ENCODE data around the gene CBX5. TPM values are rescaled to one million over a fixed set of nuclear protein-coding genes. Genes with fewer than 3 reads are reported as not detected.
A peak's percentile ranks its signal among the peaks of the same experiment; 100 is the strongest.
"Not testable (repeated sequence)": the region's sequence is repeated elsewhere in the genome, so short reads cannot be mapped to it uniquely, and the experiment has no call there.

The CBX5 gene
- total RNA-seq, 1 donor from 2014 or later, result 49.4 TPM

DNA sequence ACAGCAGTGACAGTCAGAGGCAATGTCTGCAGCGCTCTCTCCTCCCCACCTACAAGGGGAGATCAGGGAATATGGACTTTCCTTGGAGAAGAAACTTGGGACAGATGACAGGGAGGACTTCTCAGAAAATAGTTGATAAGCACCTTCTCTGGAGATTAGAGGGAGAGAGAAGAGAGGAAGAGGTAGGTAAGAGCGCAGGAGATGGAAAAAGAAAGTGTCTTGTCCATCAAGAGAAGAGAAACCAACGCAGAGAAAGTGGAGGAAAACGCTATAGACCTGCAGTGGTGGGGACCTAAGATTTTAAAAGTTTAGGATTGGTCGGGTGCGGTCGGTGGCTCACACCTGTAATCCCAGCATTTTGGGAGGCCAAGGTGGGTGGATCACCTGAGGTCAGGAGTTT lies 75.6 kb downstream of the CBX5 start:
- DNase-seq (ENCODE audit: extremely low read depth, low read depth, low spot score), result no peak

DNA sequence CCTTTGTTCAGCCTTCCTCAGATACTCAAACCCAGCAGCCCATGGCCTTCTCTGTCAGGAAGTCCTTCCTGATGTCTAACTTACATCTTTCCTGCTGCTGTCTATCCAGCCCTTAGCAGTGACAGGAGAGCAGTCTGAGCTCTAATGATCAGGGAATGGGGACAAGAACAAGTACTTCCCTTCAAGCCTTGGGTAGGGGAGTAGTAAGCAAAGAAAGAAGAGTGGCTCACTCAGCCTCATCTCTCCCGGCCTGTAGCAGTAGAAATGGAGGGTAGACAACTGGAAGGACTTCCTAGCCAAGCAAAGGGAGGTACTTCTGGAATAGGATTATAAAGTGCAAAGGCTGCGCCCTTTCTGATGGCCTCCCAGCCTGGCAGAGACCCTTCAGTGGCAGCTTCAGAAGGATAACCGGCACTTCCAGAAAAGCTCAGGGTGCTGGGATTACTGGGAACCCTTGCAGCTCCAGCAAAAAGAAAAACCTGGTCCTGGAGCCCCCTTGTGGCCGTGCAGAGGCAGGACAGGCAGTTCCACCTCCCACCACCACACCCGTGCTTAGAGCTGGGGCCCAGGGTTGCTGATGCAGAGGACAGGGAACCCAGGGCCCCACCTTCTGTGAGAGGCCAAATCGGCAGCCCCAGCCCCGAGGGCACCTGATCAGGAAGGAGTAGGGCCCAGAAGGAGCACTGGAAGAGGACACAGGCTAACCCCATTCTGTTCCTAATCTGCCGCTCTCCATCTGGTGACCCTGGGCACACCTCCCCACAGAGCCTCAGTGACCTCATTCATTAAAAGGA lies 78.7 kb downstream of the CBX5 start:
- DNase-seq (ENCODE audit: extremely low read depth, low read depth, low spot score), result no peak

DNA sequence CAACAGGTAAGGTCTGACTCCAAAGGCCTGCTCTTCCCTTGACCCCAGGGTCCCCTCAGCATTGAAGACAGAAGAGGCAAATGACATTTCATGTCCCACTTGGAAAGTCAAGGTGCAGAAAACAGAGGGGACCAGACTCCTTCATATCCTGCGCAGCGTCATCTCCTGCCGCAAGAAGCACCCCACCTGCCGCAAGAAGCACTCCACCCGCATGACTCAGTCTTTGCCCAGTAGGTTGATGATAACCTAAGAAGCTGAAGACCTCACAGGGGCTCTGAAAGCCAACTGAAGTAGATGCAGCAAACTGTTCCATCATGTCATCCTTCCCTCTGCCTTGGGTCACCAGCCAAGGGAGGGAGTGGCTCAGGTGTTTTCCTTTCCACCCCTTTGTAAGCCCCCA lies 79.5 kb downstream of the CBX5 start:
- no peak for DNase-seq (ENCODE audit: extremely low read depth, low read depth, low spot score)

DNA sequence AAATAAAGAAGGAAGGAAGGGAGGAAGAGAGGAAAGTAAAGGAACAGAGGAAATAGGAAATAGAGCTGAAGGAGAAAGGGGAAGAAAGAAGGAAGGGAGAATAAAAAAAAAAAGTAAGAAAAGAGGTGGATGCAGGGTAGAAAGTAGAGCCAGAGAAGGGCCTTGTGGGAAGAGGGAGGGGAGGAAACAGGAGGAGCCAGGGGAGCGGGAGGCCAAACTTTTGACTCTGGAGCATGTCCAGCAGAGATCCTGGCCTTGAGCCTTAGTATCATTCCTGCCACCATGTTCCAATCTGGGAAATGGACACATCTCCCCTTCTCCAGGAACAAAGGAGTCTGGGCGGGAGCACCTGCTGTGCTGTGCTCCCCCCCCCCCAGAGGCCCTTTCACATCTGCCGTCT lies 80.0 kb downstream of the CBX5 start:
- DNase-seq (ENCODE audit: extremely low read depth, low read depth, low spot score), result no peak

DNA sequence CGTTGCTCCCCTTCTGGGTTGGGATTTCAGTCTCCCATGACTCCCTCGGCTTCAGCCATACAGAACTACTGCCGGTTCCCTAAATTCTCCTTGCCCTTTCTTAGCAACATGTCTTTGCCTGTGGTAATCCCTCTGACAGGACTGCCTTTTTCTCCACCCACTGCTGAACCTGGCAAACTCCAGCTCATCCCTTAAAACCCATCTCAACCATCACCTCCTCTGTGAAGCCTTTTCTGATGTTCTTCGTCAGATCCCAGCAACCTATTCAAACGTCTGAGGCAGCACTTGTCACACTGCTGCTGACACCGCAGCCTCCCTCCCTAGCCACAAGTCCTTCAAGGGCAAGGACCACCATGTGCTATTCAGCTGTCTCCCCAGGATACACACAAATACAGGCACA lies 80.9 kb downstream of the CBX5 start:
- no peak for DNase-seq (ENCODE audit: extremely low read depth, low read depth, low spot score)

DNA sequence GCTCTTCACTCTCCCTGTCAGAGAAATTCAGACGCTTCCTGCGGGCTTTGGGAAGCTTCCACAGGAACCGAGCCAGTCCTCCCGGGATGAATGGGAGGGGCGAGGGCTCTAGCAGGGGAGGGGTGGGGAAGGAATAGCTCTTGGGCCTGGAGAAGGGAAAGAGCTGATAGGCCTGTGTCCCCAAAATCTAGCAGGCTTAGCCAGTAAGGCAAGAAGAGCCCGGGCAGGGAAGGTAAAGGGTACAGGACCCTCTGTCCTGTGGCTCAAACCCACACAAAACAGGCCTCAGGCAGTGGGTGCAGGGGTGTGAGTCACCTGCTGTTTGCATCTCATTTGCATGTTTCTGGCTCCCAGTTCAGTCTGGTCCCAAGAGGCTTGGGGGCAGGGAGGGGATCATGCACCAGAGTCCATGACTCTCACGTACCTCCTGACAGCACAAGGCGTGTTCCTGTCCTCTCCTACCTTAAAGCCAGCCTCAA lies 82.5 kb downstream of the CBX5 start:
- no peak for DNase-seq (ENCODE audit: extremely low read depth, low read depth, low spot score)

DNA sequence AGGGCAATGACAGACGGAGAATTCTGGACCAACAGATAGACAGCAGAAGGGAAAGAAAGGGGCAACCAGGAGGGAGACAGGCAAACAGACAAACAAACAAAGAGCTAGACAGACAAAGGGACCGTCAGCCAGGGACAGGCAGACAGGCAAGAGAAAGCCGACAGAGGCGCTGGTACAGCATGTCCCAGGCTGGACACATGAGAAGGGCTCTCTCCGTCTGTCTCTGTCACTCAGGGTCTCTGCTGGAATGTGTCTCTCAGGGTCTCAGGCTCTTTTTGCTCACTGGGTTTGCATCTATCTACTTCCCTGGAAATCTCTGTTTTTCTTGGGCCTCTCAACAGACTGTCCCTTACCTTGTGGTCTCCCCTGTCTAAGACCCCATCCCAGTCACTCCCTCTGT lies 82.9 kb downstream of the CBX5 start:
- DNase-seq (ENCODE audit: extremely low read depth, low read depth, low spot score), result no peak

DNA sequence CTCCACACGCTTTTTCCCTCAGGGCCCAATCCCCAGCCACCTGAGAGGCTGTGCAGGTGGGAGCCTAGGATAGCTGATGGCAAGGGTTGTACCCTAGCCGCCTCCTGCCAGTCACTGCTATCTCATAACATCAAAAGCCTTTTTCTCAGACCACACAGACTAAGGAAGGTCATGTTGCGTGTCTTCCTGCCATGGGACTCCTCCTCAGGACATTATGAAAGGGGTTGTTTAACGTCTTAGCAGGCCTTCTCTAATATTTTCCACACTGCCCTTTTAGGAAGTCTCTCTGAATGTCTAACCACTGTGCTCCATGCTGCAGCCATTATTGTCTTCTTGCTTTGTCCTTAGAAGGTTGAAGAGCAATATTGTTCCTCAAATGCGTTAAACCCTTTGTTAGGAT lies 83.5 kb downstream of the CBX5 start:
- no peak for DNase-seq (ENCODE audit: extremely low read depth, low read depth, low spot score)

DNA sequence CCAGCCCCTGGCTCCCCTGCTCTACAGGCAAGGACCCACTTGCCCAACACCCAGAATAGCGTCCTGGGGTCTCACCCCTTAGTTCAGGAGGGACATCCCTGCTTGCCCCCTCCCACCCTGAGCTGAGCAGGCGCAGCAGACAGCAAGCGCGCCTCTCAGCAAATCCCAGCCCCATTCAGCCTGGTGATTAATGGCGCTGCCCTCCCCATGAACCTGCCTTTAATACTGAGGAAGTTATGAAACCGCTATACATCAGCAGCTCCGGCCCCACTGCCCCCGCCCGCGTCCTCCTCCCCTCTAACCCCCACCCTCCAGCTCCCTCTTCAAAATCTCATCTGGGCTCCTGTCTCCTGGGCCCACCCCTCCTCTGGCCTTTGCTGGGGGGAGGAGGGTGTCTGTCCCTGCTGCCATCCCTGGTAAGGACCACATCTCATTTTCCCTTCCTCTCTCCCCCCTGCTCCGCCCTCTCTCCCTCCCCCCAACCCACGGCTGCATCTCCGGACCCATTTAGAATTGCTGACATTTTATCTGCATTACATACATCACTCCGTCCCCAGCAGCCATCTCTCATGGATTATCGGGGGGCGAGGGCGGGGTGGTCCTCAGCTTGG lies 84.1 kb downstream of the CBX5 start:
- DNase-seq (ENCODE audit: extremely low read depth, low read depth, low spot score), result no peak

DNA sequence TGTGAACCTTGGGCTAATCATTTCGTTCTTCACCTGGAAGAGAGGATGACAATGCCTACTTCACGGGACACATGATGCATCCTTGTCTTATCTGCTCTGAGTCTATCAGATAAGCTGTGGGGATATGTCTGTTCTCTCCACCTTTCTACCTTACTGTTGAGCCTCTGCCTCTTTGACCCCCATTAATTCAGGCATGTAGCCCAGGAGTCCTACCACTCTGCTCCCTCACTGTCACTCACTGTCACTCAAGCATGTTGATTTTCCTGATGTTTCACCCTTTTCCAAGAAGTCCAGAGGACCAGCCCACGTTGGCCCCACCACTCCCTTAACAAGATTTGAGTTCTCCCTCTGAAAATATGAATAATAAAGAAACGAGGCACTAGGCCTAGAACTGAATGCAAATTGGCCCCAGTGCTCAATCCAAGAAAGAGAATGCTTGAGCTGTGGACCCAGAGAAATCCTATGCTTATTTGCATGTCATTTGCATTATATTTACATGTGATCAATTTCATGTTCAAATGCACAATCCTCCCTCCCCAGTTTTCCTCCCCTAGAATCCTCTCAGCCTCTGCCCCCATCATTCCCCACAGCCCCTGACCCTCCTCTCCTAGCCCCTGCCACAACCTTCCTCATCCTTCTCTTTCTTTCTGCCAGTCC lies 84.7 kb downstream of the CBX5 start:
- DNase-seq (ENCODE audit: extremely low read depth, low read depth, low spot score), result no peak

DNA sequence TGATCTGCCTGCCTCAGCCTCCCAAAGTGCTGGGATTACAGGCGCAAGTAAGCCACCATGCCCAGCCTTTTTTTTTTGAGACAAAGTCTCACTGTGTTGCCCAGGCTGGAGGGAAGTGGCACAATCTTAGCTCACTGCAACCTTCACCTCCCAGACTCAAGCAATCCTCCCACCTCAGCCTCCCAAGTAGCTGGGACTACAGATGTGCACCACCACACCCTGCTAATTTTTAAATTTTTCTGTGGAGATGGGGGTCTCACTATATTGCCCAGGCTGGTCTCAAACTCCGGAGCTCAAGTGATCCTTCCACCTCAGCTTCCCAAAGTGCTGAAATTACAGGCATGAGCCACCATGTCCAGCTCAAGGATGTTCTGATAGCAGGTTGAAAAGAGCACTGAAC lies 85.3 kb downstream of the CBX5 start:
- not testable (repeated sequence) for DNase-seq (ENCODE audit: extremely low read depth, low read depth, low spot score)

DNA sequence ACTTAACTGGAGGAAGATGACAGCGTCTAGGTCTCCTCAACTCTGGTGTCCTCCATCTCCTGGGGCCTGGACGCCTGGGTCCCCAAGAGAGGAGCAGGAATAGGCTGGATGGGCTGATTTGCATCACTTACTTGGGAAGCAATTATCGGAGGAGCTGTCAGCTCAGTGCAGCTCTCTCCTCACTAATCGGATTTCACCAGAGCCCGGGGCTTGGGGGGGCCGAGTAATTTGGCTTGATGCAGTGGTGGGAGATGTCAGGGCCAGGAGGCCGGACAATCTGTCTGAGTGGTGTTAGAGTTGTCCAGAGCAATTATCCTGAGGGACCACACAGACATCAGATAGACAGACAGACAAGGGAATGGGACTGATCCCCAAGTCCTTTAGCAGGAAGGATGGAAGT lies 86.5 kb downstream of the CBX5 start:
- no peak for DNase-seq (ENCODE audit: extremely low read depth, low read depth, low spot score)

DNA sequence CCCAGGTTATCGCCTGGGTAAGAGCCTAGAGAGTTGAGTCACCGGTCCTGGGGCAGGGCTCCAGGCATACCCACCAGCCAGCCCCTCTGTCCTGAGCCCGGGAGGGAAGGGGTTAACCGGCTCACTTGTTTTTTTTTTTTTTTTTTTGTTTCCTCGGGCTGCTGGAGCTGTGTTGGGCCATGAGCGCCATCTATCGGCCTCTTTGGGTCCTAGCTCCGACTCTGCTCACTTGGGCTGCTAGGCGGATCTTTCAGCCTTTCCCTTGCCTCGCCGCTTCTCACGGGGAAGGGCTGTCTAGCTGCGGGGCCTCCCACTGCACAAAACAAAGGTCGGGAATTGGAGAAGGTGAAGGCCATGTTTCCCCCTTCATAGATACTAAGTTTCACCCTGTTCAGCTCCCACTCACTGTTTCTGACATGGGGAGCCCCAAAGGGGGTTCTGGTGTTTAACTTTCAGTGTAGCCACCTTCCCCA lies 88.3 kb downstream of the CBX5 start:
- DNase-seq (ENCODE audit: extremely low read depth, low read depth, low spot score), result peak; percentile 57

DNA sequence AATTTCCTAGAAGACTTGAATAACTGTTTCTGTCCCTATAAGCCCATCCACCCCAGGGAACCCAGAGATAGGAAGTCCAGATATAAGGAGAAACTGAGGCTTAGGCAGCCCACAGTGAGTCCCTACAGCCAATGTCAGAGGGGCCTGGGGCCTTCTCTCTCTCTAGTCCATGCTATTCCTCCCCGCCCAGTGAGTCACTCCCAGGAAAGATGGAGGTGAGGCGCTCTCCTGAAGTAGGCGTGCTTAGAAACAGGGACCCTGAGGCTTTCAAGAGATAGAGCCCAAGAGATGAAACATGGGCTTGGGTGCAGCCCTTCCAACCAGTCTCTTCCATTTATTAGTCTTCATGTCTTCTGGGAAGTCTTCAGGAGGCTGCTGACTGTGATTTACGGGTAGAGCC lies 88.8 kb downstream of the CBX5 start:
- DNase-seq (ENCODE audit: extremely low read depth, low read depth, low spot score), result no peak

DNA sequence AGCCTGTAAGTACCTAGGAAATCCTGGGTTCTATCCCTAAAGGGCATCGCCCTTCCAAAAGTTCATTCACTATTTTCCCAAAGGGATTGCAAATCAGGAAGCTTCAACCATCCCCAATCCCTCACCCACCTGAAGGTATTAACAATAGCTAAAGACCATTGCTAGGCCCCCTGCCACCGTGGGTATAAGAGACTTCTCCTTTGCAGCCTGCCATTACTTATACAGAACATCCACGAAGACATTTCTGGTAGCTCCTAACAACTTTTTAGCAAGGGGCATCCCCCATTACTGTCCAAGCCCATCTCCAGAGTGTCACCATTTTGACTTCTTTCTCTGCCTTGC lies 90.8 kb downstream of the CBX5 start:
- DNase-seq (ENCODE audit: extremely low read depth, low read depth, low spot score), result no peak

DNA sequence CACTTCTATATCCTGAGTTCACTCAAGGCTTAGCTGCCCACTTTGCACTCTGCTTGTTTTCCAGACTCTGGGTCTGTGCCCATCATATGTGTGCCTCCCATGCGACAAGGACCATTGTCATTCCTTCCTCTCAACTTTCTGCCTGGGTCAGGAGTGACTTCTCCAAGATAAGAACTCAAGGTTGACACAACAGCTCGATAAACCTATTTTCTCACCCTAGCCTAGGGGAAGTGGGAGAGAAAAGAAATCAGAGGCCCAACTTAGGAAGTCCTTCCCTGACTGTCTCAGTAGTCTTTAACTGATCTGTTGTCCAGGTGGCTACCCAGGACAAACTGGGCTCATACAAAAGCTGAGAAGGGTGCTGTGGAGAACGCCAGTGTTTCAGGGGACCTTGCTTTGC lies 92.8 kb downstream of the CBX5 start:
- DNase-seq (ENCODE audit: extremely low read depth, low read depth, low spot score), result no peak

DNA sequence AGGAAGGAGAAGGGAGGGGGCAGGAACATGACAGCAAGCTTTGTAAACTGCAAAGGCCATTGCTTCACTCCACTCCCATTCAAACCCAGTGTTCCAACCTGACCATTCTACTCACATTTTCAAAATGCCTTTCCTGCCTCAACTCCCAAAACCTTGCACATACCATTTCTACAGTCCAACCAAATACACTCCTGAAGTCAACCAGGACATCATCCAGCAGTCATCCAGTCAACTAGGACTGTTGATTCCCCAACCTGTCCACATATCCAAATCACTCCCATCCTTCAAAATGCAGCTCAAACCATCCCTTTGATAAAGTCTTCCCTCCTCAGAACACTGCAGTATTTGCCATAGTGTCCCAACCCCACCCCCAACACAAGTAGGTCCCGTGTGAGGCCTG lies 94.0 kb downstream of the CBX5 start:
- no peak for DNase-seq (ENCODE audit: extremely low read depth, low read depth, low spot score)

DNA sequence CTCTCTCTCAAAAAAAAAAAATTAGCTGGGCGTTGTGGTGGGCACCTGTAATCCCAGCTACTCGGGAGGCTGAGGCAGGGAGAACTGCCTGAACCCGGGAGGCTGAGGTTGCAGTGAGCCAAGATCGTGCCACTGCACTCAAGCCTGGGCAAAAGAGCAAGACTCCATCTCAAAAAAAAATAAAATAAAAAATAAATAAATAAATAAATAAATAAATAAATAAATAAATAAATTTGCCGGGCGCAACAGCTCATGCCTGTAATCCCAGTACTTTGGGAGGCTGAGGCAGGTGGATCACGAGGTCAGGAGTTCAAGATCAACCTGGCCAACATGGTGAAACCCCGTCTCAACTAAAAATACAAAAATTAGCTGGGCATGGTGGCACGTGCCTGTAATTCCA lies 94.6 kb downstream of the CBX5 start:
- DNase-seq (ENCODE audit: extremely low read depth, low read depth, low spot score), result not testable (repeated sequence)

DNA sequence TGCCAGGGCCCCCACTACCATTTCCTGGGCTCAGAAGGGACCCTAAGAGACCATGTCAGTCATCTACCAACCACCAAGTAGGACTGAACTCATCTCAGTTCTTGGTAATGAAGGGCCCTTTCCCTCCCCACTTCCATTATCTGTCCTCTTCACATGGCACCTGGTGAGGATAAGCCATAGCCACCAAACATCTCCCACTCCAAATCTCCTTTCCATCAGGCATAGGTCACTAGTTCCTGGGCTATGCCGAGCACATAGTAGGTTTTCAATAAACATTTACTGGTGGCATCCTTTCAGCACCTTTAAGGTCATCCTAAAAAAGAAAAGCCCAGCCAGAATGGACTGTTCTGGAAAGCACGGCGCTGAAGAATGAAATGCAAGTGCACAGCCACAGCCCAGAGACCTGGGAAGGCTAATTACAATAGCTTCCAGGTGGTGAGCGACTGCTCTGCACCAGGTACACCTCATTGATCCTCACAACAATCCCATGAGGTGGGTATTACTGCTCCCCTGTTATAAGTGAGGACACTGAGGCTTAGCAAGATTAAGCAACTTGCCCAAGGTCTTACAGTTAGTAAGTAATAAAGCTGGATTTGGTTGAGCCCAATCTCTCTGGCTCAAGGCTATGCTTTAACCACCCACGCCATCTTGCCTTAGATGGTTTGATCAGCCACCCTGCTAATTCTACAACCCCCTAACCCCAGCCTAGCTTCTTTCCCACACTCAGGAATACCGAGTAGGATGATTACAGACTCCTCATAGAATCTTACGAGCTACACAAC lies 95.7 kb downstream of the CBX5 start:
- DNase-seq (ENCODE audit: extremely low read depth, low read depth, low spot score), result no peak

DNA sequence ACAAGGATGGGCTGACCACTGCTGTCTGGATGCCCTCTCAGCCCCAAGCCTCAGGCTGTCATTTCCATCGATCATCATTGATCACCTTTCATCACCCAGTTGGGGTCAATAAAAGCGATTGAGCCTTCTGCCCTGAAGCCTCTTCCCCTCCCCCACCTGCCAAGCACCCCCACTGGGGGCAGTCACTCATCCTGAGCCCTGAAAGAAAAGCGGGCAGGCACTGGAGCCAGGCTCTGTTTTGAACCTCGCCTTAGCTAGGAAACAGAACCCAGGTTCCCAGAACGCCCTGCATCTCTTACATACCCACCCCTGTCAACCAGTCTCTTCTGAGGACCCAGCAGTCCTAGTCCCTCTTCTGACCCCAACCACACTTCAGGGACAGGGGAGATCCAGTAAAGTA lies 96.9 kb downstream of the CBX5 start:
- no peak for DNase-seq (ENCODE audit: extremely low read depth, low read depth, low spot score)

DNA sequence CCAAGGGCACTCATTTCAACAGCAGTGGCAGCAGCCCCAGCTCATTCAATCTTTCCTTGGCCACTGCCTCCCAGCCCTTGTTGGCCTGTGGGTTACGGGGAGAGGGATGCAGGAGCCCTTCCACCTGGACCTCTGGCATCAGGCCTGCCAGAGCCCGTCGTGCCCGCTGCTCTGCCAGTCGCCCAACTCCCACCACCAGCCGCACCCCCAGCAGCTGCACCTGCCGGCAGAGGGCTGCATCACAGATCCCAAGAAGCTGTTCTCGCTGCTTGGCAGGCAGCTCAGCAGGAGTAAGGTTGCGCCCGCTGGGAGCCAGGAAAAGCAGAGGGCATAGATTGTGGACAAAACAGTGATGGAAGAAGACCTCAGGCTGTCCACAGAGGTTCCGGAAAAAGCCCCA lies 97.8 kb downstream of the CBX5 start:
- DNase-seq (ENCODE audit: extremely low read depth, low read depth, low spot score), result no peak
